ENCODE results near the gene IFT74.
"Not testable (repeated sequence)": the region's sequence is repeated elsewhere in the genome, so short reads cannot be mapped to it uniquely, and the experiment has no call there.

Gene IFT74

DNA sequence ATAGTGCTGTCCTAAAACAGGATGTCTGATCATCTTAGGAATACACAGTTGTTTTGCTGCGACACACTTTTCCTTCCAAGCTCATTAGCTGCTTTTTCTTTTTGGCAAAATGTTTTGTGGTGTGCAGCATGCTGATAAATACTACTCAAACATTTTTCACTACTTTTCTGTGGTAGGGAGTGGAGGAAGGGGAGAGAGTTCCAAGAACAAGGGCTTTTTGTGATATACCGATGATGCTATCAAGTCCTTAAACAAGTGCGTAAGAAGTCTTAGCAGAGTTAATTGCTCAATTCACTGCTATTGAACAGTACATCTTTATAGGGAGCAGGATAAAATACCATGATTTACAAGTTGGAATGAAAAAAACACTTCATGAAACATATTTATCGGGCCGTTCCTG is 129.2 kb downstream of the IFT74 start:
- no peak for DNase-seq

DNA sequence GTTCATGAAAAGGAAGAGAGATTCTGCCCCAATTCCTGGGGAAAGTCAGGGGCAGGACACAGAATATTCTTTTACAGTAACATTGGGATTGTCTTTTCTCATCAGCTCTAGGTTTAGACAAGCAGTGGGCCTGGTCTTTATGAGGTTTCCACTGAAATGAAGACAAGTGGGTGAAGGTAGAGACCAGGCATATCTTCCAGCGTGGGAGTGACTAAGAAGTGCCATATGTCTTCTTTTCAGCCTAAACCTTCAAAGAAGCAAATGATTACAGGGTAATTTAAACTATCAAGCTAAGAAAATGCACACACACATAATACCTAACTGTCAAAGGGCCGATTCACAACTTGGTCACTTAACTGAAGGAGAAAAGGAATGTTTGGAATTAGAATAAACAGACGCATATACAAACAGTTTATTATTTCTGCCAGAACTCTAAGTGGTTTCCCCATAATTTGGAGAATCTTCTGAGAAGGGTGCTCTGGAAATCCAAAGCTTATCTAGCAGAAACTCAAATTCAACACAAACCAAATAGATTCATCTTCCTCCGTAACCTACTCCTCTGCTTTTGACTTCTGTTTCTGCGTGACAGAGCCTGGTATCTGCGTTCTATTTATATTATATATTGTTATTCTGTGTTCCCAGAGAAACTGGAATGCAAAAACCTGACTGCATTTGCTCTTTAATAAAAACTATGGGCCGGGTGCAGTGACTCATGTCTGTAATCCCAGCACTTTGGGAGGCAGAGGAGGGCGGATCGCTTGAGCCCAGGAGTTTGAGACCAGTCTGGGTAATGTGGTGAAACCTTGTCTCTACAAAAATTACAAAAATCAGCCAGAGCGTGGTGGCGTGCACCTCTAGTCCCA is 130.8 kb downstream of the IFT74 start:
- no peak for DNase-seq

DNA sequence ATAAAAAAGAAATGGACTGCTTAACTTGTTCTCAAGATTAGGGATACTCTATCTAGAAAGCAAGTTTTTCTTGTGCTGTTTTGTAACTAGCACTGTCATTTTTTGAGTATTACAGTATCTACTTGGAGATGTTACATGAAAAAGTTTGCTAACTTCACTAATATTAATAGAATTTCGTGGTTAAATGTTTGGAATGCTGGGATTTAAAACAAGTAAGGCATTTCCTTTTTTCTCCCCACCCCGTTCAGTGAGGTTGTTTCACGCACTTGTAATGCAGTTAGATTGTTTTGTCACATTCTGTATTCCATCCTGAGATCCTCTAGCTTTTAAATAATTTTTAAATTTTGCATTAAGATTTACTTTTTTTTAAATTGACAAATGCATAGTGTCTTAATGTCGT is 132.8 kb downstream of the IFT74 start:
- DNase-seq, result no peak

DNA sequence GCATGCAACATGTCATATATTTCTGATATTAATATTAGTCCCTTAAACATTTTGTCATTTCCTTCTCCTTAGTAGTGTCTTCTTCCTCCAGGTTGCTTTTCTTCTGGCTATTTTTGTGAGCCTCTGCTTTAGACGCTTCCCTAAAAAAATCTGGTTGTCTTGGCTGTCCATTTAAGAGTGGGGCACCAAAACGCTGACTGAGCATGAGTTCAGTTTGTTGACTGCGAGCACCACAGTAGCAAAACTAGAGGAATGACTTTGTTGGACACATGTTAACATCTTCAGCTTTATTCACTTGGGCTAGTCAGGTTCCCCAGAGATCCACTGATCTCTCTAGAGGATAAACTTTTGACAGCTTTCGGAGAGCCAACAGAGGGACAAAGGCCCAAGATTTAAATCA is 133.5 kb downstream of the IFT74 start:
- DNase-seq, result no peak

DNA sequence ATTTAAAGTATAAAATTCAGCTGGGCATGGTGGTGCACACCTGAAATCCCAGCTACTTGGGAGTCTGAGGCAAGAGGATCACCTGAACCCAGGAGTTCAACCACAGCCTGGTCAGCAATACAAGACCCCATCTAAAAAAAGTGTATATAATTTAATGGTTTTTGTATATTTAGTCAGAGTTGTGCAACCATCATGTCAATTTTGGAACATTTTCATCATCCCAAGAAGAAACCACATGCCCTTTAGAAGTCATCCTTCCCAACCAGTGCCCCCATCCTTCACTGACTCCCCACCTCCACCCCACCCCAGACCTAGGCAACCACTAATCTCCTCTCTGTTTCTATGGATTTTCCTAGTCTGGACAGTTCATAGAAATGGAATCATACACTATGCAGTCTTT is 134.0 kb downstream of the IFT74 start:
- DNase-seq, result no peak

DNA sequence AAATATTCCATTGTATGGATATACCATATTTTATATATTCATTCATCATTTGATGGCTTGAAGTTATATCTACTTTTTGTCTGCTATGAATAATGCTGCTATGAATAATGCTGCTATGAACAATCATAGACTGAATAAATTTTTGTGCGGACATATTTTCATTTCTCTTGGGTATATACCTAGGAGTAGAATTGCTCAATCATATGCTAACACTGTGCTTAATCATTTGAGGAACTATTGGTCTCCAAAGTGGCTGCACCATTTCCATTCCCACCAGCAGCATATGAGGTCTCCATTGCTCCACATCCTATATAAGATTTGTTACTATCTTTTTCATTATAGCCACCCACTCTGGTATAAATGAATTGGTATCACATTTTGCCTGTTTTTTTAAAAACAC is 134.5 kb downstream of the IFT74 start:
- DNase-seq, result no peak

DNA sequence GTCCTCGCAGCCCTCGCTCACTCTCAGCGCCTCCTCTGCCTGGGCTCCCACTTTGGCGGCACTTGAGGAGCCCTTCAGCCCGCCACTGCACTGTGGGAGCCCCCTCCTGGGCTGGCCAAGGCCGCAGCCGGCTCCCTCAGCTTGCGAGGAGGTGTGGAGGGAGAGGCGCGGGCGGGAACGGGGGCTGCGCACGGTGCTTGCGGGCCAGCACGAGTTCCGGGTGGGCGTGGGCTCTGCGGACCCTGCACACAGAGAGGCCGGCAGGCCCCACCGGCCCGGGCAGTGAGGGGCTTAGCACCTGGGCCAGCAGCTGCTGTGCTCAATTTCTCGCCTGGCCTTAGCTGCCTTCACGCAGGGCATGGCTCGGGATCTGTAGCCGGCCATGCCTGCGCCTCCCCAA is 136.3 kb downstream of the IFT74 start:
- DNase-seq, result not testable (repeated sequence)

DNA sequence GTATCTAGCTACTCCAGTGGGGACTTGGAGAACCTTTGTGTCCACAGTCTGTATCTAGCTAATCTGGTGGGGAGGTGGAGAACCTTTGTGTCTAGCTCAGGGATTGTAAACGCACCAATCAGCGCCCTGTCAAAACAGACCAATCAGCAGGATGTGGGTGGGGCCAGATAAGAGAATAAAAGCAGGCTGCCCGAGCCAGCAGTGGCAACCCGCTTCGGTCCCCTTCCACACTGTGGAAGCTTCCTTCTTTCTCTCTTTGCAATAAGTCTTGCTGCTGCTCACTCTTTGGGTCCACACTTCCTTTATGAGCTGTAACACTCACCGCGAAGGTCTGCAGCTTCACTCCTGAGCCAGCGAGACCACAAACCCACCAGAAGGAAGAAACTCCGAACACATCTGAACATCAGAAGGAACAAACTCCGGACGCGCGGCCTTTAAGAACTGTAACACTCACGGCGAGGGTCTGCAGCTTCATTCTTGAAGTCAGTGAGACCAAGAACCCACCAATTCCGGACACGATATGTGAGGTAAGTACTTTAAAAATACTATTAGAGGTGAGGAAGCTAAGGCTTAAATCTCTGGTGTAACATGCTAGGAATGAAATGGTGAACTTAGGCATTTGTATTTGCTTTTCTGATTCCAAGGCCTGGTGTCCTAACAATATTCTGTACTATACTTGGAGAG is 137.3 kb downstream of the IFT74 start:
- DNase-seq, result not testable (repeated sequence)

DNA sequence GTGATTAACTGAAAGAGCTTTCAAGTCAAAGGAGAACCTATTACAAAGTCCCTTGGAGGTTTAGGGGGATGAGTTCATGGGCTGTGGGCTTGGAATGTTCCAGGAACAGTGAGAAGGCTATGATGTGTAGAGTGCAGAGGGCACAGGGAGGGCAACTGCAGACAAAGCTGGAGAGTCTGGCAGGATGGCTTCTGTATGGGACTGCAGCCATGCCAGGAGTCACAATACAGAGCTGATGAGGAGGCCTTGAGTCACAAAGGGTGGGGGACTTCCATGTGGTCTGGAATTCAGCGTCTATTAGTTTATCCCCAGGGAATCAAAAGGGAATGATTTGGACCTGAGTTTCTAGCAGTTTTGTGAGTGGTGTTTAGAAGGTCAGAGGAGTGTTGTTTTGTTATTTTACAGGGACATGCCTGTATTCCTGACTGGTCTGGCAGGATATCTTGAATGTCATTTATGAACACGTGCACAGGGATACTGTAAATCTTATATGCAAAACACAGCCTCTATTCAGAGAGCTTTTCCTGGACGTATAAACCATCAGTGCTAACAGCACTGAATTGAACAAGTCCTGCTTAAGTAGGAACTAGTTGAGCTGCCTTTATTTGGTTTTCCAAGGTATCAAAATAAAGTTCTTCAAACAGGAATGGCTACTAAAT is 138.6 kb downstream of the IFT74 start:
- DNase-seq, result no peak

DNA sequence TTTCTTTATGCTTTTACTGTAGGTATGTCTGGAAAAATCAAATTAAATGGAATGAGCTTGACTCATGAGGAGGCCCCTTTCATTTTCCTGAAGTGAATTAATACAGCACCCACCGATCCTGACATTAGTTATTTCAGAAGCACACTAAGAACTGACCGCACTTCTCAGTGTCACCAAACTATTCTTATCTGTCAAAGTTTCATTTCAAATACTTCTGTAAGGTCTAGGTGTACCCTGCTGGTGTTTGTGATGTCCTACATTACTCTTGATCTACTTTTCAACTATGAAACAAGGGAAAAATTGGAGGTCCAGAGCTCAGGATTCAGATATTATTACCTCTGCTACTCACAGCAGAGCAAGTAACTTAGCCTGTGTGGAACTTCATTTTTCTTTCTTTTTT is 151.0 kb downstream of the IFT74 start:
- no peak for DNase-seq

DNA sequence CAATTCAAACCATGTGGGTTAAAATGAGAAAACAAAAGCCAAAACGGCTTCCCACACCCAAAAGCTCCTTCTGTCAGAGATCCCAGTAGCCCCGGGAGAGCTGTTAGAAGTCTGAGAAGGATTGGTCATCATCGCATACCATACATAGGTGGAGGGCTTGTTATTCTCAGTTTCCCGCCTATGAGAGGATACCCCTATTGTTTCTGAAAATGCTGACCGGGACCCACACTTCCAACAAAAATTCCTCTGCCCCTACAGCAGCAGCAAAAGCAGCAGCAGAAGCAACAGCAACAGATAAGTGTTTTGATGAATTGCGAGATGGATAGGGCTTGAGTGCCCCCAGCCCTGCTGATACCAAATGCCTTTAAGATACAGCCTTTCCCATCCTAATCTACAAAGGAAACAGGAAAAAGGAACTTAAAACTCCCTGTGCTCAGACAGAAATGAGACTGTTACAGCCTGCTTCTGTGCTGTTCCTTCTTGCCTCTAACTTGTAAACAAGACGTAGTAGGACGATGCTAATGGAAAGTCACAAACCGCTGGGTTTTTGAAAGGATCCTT is 152.8 kb downstream of the IFT74 start, which contains the start of gene TEK:
TEK (plus strand) TSS at position 245 of the 561 bp plus-strand sequence. CDS start 366 bp downstream, outside the sequence.
- no peak for DNase-seq

DNA sequence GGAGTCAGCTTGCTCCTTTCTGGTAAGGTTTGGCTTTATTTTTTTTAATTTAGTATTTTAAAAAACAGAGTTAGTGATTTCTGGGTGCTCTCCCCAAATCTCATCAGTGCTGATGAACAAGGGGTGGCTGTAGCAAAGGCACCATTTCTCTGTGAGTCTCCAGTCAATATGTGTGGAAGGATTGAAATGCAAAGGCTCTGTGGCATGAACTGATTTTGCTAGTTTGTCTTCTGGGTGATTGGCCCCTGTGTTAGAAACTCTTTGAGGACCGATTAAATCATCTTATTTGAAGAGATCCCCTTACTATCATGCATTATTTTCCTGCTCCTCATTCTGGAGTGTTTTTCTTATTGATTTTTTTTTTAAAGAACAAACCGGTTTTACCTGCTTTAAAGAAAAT is 153.4 kb downstream of the IFT74 start:
- DNase-seq, result no peak

DNA sequence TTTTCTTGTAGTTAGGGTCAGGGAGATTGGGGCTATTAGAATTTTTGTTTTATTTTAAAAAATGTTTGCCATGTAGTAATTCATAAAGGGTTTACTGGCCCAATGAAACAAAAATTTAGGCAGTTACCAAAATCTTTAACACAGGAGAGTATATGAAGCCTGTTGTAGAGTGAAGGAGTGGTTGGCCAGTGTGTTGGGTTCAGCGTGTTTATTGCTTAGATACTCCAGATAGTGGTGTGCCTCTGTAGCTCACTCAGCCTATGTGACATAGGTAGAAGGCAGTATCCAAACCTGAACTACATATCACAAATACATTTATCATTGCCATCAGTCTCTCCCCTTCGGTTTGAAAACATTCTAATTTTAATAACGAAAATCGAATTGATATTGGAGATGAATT is 154.0 kb downstream of the IFT74 start:
- DNase-seq, result no peak

DNA sequence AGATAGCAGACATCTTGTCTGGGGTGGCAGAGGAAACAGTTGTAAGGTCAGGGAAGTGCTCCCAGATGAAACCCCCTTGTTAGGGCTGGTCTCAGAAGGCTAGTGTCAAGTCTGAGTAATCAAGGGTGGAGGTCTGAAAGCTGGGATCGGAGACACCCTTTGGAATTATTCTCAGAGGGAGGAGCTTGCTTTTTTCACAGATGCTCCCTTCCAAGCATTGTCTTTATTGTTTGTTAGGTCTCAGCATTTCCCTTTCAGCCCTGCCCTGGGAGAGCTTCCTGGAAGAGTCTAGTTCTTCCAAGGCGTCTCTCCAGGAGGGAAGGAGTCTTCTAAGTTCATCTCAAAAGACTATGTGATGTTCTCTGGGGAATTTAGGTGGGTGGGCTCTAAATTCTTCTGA is 156.0 kb downstream of the IFT74 start:
- no peak for DNase-seq

Measured in stimulated activated CD4-positive, alpha-beta T cell treated with anti-CD3 and anti-CD28 coated beads, Interleukin-4, amount 100 ng/mL, for 1 hour (primary cell).